Epidermal melanocyte (primary cell): ENCODE results near the gene KLHL35.

Experiments
- DNase-seq: peaks from one replicate; pipeline ENCODE4 v3.0.0; 2011; ENCODE audit warnings: low spot score; ENCODE audit not compliant: insufficient read length

The KLHL35 gene

GRCh38 chr11:75442161-75442885 is 9.3 kb upstream of the KLHL35 start:
- no peak for DNase-seq

- no peak for DNase-seq
Observed at GRCh38 chr11:75441804-75442132, 8.8 kb upstream of the KLHL35 start.

- no peak for DNase-seq
Observed at GRCh38 chr11:75440960-75441803, 8.2 kb upstream of the KLHL35 start.

GRCh38 chr11:75439495-75440120 is 6.6 kb upstream of the KLHL35 start:
- no peak for DNase-seq

- no peak for DNase-seq
Observed at GRCh38 chr11:75439026-75439425, 6.0 kb upstream of the KLHL35 start.

- no peak for DNase-seq
Observed at GRCh38 chr11:75437966-75438659, 5.1 kb upstream of the KLHL35 start.

- DNase-seq = no peak
Observed at GRCh38 chr11:75436806-75437205, 3.8 kb upstream of the KLHL35 start.

GRCh38 chr11:75435571-75435925 is 2.5 kb upstream of the KLHL35 start:
- DNase-seq = no peak

- DNase-seq = no peak
Observed at GRCh38 chr11:75434886-75435570, 2.0 kb upstream of the KLHL35 start.

GRCh38 chr11:75434051-75434450 is 1.0 kb upstream of the KLHL35 start:
- DNase-seq = no peak

- DNase-seq = no peak
Observed at GRCh38 chr11:75433443-75433842, 440 bp upstream of the KLHL35 start.

- DNase-seq = no peak
Observed at GRCh38 chr11:75431533-75432525, 1.2 kb downstream of the KLHL35 start.

GRCh38 chr11:75430714-75431532 is 2.1 kb downstream of the KLHL35 start:
- no peak for DNase-seq

- peak; percentile 48 for DNase-seq
Observed at GRCh38 chr11:75429902-75430713, 2.9 kb downstream of the KLHL35 start.

- no peak for DNase-seq
Observed at GRCh38 chr11:75429641-75429901, 3.4 kb downstream of the KLHL35 start.

- DNase-seq = no peak
Observed at GRCh38 chr11:75428989-75429640, 3.9 kb downstream of the KLHL35 start.

- DNase-seq = peak; percentile 100
Observed at GRCh38 chr11:75428281-75428724, 4.7 kb downstream of the KLHL35 start.

- no peak for DNase-seq
Observed at GRCh38 chr11:75427181-75427580, 5.8 kb downstream of the KLHL35 start.
